Endothelial cell (in vitro differentiated cells): Measurements from ENCODE around the gene NEURL1. TPM values are rescaled to one million over a fixed set of nuclear protein-coding genes. Genes with fewer than 3 reads are reported as not detected.

Source experiments
- DNase-seq: peaks from one replicate; pipeline ENCODE4 v3.0.0; 2021; ENCODE audit warnings: low spot score
- H3K27ac Mint-ChIP-seq: one replicate; pipeline ENCODE4 v1.8.0; 2021; ENCODE audit warnings: mixed read lengths, inconsistent platforms; ENCODE audit not compliant: unreplicated experiment
- H3K27me3 Mint-ChIP-seq: one replicate; pipeline ENCODE4 v1.8.0; 2021; ENCODE audit warnings: mild to moderate bottlenecking, moderate library complexity, mixed read lengths, inconsistent platforms; ENCODE audit not compliant: unreplicated experiment
- H3K36me3 Mint-ChIP-seq: one replicate; pipeline ENCODE4 v1.8.0; 2021; ENCODE audit warnings: mild to moderate bottlenecking, low read depth, mixed read lengths, inconsistent platforms; ENCODE audit not compliant: unreplicated experiment
- H3K4me1 Mint-ChIP-seq: one replicate; pipeline ENCODE4 v1.8.0; 2021; ENCODE audit warnings: mild to moderate bottlenecking, mixed read lengths, inconsistent platforms; ENCODE audit not compliant: unreplicated experiment
- H3K4me3 Mint-ChIP-seq: one replicate; pipeline ENCODE4 v1.8.0; 2021; ENCODE audit warnings: mild to moderate bottlenecking, mixed read lengths, inconsistent platforms; ENCODE audit not compliant: unreplicated experiment
- H3K9me3 Mint-ChIP-seq: one replicate; pipeline ENCODE4 v1.8.0; 2021; ENCODE audit warnings: mixed read lengths, inconsistent platforms; ENCODE audit not compliant: unreplicated experiment
- total RNA-seq: library from RNA; stranded (reverse); fragmentation: NEBNext Ultra II Directional; extraction: Animal tissue kit (Norgen Biotek cat#: 25700); gene quantifications from one replicate; pipeline ENCODE4 v1.2.1, GENCODE V29; 2021; ENCODE audit not compliant: unreplicated experiment
- TF ChIP-seq, protein P1 (sequence below): fragments of 200-600 bp; sonication (generic); IDR thresholded peaks from one replicate; pipeline ENCODE4 v1.5.0; 2021; ENCODE audit warnings: antibody characterized with exemption; ENCODE audit not compliant: unreplicated experiment

NEURL1 gene
- total RNA-seq, 1 donor from 2014 or later: 0.69 TPM

DNA sequence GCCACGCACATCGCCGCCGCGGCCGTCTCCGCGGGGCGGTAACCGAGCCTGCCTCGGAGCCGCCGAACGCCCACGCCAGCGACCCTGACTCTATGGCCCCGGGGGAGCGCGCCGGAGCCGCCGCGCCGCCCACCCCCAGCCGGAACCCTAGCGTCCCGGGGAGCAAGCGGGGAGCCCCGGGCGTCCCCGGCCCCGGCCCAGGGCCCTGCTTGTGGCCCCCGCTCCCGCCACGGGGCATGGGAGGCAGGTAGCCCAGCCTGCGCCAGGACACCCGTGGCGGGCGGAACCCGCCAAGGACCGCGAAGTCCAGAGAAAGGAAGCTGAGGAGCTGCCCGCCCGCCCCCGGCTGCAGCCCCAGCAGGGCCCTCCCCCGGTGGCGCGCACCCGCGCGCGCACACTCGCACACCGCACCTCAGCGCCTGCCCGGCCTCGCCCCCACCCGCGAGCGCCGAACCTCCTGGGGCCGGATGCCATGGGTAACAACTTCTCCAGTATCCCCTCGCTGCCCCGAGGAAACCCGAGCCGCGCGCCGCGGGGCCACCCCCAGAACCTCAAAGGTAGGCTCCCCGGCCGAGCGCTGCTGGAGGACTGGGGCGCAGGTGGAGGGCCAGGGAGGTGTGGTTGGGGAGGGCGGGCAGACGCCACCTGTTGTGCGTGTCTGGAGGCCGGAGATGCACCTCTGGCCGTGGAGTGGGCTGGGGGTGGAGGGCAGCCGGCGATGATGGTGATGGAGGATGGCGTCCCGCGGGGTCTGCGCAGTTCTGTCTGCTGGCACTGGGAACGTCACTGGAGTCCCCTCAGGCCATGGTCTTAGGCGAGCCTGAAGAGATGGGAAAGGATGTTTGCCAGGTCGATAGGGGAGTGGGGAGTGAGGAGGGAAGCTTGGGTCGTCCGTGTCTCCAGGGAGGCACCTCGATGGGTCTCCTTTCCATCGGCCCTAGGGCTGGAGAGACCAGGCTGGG, 692 bp downstream of the NEURL1 start:
- no peak for DNase-seq
- TF ChIP-seq, protein P1, sequence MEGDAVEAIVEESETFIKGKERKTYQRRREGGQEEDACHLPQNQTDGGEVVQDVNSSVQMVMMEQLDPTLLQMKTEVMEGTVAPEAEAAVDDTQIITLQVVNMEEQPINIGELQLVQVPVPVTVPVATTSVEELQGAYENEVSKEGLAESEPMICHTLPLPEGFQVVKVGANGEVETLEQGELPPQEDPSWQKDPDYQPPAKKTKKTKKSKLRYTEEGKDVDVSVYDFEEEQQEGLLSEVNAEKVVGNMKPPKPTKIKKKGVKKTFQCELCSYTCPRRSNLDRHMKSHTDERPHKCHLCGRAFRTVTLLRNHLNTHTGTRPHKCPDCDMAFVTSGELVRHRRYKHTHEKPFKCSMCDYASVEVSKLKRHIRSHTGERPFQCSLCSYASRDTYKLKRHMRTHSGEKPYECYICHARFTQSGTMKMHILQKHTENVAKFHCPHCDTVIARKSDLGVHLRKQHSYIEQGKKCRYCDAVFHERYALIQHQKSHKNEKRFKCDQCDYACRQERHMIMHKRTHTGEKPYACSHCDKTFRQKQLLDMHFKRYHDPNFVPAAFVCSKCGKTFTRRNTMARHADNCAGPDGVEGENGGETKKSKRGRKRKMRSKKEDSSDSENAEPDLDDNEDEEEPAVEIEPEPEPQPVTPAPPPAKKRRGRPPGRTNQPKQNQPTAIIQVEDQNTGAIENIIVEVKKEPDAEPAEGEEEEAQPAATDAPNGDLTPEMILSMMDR: no peak
- Mint-ChIP-seq H3K36me3 (no peaks in the 10 kb centered on the region), H3K4me1 (peaks cover 13% of the 10 kb centered on the region), H3K4me3 (peak overlapping the region; percentile 86), H3K27me3 (peaks cover 12% of the 10 kb centered on the region), H3K27ac (no peak overlapping the region), H3K9me3 (no peaks in the 10 kb centered on the region)

DNA sequence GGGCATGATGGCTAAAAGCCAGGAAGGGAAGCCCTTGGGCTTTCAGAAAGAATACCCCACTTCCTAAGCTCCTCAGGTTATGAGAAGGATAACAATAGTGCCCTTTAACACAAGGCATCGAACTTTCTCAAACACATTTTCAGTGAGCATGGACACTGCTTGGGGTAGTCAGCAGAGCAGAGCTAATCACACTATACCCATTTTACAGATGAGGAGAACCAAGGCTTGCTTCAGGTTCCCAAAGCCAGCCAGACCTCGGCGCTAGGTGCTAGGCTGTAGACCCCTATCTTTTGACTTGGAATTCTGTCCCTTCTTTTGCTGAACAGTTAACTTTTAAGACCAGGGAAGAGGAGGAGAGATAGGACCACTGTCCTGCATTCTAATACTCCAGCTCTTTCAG, 1.8 kb downstream of the NEURL1 start:
- Mint-ChIP-seq H3K36me3 (no peaks in the 10 kb centered on the region), H3K27me3 (peaks cover 12% of the 10 kb centered on the region), H3K9me3 (no peaks in the 10 kb centered on the region), H3K4me1 (peaks cover 13% of the 10 kb centered on the region), H3K4me3 (no peak overlapping the region), H3K27ac (no peak overlapping the region)
- TF ChIP-seq, protein P1: no peak
- DNase-seq: no peak

DNA sequence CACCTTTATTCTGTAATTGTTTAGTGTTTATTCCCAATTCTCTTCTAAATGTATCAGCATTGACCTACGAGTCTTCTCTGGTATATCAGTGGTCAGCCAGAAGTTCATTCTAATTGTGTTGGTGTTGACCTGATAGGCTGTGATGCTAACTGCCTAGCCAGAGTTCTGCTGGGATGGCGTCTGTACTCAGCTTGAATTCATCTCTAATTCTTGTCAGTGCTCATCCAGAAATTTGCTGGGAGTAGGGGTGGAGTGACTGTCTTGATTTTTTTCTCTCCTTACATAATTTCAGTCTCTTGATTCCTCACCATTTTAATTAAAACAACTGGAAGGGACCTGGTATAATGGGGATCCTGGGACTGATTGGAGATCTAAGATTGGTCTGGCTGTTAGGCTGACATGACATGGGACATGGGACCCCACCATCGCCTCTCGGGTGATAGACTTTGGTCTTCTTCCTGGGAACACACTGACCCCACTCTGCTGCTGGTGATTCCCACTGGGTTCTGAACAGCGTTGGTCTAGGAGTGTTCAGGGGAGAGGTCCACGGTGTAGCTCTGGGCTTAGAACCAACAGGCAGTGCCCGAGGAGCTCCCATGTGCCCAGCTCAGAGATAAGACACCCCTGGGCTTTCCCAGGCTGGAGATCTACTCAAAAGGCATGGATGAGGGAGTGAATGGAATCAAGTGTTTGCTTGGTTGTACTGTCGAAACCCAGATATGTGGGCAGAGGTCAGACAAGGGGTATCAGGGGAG, 3.8 kb downstream of the NEURL1 start:
- TF ChIP-seq, protein P1: no peak
- Mint-ChIP-seq H3K4me1 (peaks cover 13% of the 10 kb centered on the region), H3K4me3 (no peak overlapping the region), H3K9me3 (no peaks in the 10 kb centered on the region), H3K36me3 (no peaks in the 10 kb centered on the region), H3K27me3 (peaks cover 16% of the 10 kb centered on the region), H3K27ac (no peak overlapping the region)
- no peak for DNase-seq

DNA sequence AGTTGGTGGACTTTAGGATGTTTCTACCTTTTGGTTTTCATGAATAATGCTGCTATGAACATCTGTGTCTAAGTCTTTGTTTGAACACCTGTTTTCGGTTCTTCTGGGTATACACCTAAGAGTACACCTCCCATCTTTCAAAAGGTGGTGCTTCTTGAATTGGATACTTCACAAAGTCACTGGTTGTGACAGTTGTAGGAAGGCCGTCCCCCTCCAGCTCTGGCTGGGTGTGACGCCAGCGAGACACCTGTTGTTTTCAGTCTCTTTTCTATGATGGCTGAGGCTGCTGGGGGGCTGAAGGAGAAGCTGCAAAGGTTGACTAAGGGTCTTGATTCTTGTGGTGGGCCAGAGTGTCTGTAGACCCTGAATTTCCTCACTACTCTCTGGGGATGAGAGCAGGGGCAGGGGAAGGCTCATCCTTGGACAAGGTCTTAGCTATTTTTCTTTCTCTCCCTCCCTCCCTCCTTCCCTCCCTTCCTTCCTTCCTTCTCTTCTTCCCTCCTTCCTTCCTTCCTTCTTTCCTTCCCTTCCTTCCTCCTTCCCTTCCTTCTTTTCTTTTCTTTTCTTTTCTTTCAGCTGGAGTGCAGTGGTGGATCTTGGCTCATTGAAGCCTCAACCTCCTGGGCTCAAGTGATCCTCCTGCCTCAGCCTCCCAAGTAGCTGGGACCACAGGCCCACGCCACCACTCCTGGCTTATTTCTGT, 5.6 kb downstream of the NEURL1 start:
- H3K4me1 Mint-ChIP-seq: peaks cover 3% of the 10 kb centered on the region
- no peak for DNase-seq
- no peaks in the 10 kb centered on the region for H3K36me3 Mint-ChIP-seq
- peaks cover 11% of the 10 kb centered on the region for H3K27me3 Mint-ChIP-seq
- no peaks in the 10 kb centered on the region for H3K9me3 Mint-ChIP-seq
- no peak overlapping the region for H3K4me3 Mint-ChIP-seq
- TF ChIP-seq, protein P1: no peak
- no peak overlapping the region for H3K27ac Mint-ChIP-seq
